NCI-H146 treated with DMSO at 0.1 percent for 48 hours (cell line): ENCODE results near the gene FAM167B.
"Not testable (repeated sequence)": the region's sequence is repeated elsewhere in the genome, so short reads cannot be mapped to it uniquely, and the experiment has no call there.

ENCODE experiments used
- DNase-seq: peaks from one replicate; lab custom pipeline; 2025; ENCODE audit not compliant: unreplicated experiment; lab: John Stamatoyannopoulos, UW

FAM167B gene

DNA sequence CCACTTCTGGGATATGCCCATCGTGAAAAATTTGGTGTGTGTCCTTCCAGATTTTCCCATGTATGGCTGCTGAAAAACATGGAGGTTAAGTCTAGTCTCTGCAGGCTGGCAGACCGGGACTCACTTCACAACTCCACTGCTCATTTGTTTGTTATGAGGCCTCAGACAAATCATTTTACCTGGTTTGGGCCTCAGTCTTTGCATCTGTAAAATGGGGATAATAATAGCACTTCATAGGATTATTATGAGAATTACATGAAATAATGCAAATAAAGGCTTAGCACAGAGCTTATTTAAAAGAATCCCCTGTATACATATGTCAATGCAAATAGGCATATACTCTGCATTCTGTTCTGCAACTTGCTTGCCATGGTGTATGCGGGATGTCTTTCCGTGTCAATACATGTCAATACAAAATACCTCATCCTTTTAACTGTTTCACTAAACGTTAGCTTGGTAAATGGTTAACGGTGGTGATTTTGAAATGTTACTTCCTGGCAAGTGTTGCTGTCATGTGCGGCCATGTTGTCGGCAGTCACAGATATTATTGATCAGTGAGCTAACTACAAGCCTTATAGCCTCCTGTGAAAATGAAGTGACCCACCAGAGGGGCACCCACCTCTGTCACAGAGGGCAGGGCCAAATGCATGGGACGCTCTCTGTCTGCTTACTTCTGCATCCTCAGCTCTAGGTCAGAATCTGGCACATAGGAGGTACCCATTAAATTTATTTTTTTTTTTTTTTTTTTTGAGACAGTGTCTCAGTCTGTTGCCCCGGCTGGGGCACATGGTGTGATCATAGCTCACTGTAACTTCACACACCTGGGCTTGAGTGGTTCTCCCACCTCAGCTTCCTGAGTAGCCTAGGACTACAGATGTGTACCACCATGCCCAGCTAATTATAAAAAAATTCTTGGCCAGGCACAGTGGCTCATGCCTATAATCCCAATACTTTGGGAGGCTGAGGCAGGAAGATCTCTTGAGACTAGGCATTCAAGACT, 8.3 kb downstream of the FAM167B start:
- no peak for DNase-seq

DNA sequence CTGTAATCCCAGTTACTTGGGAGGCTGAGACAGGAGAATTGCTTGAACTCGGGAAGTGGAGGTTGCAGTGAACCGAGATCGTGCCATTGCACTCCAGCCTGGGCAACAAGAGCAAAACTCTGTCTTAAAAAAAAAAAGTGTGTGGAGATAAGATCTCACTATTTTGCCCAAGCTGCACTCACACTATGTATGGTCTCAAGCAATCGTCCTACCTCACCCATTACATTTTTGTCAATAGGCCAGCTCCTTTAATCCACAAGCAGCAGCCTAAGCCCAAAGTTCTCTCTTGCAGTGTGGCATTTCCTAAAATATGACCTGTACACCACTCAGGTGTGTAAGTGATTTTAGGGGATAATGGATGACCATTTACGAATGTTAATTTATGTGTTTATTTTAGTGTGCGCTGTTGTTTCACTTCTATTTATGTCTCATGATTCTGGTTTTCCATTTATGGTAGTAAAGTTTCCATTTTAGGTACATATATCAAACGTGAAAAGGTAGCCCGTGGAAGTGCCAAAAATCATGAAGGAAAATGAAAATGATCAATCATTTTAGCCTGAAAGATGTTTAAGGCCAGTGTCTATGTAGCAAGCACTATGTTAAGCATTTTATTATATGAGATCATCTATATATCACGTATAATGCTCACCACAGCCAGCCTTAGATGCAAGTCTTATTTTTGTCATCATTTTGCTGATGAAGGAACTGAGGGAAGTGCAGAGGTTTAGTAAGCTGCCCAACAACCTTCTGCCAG, 9.6 kb downstream of the FAM167B start:
- no peak for DNase-seq

DNA sequence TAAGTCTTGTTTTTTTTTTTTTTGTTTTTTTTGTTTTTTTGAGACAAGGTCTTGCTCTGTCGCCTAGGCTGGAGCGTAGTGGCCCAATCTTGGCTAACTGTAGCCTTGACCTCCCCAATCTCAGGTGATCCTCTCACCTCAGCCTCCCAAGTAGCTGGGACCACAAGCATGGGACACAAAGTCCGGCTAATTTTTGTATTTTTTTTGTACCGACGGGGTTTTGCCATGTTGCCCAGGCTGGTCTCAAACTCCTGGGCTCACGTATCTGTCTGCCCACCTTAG, 10.1 kb downstream of the FAM167B start:
- DNase-seq, result no peak

DNA sequence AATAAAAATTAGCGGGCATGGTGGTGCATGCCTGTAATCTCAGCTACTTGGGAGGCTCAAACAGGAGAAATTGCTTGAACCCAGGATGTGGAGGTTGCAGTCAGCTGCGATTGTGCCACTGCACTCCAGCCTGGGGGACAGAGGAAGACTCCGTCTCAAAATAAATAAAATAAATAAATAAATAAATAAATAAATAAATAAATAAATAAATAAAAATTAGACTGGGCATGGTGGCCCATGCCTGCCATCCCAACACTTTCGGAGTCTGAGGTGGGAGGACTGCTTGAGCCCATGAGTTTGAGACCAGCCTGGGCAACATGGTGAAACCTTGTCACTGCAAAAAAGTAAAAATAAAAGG, 16.2 kb downstream of the FAM167B start:
- not testable (repeated sequence) for DNase-seq

DNA sequence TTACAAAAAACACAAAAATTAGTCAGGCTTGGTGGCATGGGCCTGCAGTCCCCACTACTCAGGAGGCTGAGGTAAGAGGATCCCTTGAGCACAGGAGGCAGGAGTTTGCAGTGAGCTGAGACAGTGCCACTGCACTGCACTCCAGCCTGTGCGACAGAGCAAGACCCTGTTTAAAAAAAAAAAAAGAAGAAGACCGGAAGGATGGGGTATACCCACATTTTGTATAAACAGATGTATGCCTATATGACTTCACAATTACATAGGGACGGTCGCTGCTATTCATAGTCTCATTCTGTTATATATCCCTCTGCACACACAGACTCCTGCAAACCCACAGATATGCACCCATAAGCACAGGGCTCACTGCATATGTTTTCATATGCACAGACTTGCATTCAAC, 16.7 kb downstream of the FAM167B start:
- DNase-seq, result no peak

DNA sequence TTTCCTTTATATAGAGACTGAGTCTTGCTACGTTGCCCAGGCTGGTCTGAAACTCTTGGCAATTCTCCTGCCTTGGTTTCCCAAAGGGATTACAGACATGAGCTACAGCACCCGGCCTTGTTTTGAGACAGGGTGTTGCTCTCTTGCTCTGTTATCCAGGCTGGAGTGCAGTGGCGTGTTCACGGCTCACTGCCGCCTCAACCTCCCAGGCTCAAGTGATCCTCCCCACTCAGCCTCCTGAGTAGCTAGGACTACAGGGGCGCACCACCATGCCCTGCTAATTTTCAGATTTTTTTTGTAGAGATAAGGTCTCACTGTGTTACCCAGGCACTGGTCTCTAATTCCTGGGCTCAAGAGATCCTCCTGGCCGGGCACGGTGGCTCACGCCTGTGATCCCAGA, 18.8 kb downstream of the FAM167B start:
- no peak for DNase-seq

DNA sequence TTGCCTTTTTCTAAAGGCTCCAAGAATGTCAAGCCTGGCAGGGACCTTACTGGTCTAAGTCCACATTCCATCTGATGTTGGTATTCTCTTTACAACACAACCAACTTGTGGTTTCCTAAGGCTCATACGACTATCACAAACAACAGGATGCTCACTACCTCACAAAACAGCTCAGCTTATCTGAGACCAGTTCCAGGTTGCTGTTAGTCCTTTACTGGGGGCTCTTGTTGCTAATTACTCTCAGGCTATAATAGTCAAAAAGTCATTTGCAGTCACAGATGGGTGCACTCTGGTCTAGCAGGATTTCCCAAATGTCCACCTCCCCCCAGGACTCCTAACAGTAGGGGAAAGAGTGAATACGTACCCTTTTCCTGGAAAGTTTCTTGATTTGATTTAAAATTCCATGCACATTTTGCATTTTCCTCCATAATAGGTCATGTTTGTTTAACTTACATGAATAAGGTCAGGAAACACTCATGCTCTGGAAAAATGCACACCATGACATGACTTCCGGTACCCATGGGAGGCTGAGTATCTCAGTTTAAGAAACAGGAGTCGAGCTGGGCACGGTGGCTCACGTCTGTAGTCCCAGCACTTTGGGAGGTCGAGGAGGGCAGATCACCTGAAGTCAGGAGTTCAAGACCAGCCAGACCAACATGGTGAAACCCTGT, 20.0 kb downstream of the FAM167B start:
- no peak for DNase-seq

DNA sequence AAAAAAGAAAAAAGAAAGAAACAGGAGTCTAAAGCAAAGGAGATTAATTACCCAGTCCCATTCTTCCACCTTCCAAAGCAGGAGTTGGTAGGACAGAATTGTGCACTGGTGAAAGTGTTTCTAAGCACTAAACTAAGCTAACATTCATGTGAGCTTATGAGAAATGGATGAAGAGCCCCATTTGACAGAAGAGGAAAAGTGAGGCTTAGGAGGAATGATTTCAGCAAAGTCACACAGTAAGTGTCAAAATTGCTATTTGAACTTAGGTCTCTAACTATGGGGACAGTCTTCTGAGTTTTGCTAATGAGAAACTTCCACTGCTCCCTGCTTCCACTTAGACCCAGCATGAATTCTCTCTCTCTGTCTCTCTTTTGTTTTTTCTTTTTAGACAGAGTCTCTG, 22.7 kb downstream of the FAM167B start:
- no peak for DNase-seq

DNA sequence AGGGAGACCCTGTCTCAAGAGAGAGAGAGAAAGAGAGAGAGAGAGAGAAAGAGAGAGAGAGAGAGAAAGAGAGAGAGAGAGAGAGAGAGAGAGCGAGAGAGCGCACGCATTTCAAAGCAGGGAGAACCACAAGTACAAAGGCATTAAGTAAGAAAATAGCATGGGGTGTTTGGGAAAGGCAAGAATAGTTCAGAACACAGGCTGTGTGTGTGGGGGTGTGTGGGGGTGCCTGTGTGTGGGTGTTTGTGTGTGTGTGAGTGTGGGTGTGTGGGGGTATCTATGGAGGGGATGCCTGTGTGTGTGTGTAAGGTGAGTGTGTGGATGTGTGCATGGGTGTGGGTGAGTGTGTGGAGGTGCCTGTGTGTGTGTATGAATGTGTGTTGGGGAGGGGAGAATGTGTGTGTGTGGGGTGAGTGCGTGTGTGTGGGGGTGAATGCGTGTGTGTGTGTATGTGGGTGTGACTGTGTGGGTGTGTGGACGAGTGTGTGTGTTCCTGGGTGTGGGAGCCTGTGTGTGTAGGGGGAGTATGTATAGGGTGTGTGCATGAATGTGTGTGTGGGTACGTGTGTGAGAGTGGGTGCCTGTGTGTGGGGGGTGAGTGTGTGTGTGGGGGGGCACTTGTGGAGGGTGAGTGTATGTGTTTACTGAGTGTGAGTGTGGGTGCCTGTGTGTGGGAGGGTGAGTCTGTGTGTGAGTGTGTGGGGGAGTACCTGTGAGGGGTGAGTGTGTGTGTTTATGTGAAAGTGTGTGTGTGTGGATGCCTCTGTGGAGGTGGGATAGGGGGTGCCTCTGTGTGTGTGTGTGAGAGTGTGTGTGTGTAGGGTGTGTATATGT, 25.8 kb downstream of the FAM167B start:
- DNase-seq, result no peak

DNA sequence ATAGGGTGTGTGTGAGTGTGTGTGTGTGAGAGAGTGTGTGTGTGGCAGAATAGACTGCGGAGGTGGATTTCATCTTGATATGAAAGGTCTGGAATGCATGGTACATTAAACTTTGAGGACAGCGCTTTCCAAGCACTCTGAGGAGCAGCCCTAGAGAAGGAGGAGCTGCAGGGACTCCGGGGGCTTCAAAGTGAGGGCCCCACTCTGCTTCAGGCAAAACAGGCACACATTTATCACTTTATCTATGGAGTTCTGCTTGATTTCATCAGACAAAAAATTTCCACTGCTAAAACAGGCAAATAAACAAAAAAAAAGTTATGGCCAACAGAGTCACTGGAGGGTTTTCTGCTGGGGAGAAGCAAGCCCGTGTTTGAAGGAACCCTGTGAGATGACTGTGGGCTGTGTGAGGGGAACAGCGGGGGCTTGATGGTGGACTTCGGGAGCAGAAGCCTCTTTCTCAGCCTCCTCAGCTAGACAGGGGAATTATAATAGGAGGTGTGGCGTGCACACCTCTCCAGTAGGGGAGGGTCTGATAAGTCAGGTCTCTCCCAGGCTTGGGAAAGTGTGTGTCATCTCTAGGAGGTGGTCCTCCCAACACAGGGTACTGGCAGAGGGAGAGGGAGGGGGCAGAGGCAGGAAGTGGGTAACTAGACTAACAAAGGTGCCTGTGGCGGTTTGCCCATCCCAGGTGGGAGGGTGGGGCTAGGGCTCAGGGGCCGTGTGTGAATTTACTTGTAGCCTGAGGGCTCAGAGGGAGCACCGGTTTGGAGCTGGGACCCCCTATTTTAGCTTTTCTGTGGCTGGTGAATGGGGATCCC, 26.6 kb downstream of the FAM167B start:
- peak; percentile 80 for DNase-seq

DNA sequence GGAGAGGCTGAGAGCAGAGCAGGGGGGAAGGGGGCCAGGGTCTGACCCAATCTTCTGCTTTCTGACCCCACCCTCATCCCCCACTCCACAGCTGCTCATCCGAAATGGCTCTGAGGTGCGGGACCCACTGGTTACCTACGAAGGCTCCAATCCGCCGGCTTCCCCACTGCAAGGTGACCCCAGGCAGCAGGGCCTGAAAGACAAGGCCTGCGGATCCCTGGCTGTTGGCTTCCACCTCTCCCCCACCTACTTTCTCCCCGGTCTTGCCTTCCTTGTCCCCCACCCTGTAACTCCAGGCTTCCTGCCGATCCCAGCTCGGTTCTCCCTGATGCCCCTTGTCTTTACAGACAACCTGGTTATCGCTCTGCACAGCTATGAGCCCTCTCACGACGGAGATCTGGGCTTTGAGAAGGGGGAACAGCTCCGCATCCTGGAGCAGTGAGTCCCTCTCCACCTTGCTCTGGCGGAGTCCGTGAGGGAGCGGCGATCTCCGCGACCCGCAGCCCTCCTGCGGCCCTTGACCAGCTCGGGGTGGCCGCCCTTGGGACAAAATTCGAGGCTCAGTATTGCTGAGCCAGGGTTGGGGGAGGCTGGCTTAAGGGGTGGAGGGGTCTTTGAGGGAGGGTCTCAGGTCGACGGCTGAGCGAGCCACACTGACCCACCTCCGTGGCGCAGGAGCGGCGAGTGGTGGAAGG, 27.8 kb downstream of the FAM167B start:
- no peak for DNase-seq

DNA sequence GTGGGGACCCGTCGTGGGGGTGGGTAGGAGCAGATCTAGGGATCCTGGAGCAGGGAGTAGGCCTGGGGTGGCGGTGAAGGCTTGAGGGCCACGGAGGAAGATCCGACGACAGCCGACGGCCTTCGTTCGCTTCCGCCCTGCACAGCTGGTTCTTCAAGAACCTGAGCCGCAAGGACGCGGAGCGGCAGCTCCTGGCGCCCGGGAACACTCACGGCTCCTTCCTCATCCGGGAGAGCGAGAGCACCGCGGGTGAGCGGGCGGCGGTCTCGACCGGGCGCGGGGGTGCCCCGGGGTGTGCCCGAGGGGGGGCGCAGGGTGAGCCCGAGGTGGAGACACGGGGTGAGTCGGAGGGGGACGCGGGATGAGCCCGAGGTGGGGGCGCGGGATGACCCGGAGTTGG, 28.4 kb downstream of the FAM167B start:
- no peak for DNase-seq

DNA sequence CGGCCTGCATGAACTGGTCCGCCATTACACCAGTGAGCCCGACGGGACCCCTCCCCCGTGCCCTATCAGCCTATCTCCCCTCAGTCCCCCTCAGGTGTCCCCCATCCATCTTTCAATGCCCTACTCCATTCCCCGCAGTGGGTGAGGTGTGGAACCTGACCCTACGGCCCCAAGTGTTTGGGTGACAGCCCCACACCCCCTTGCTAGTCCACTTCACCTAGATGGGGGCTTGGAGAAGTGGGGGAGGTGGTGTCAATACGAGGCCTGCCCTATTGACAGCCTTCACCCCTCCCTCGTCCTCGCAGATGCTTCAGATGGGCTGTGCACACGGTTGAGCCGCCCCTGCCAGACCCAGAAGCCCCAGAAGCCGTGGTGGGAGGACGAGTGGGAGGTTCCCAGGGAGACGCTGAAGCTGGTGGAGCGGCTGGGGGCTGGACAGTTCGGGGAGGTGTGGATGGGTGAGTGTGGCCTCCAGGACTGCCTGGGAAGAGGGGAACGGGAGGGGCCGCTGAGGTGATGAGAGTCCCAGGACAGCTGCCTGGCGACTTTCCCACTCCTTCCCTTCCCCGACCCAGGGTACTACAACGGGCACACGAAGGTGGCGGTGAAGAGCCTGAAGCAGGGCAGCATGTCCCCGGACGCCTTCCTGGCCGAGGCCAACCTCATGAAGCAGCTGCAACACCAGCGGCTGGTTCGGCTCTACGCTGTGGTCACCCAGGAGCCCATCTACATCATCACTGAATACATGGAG, 29.2 kb downstream of the FAM167B start:
- DNase-seq, result no peak

DNA sequence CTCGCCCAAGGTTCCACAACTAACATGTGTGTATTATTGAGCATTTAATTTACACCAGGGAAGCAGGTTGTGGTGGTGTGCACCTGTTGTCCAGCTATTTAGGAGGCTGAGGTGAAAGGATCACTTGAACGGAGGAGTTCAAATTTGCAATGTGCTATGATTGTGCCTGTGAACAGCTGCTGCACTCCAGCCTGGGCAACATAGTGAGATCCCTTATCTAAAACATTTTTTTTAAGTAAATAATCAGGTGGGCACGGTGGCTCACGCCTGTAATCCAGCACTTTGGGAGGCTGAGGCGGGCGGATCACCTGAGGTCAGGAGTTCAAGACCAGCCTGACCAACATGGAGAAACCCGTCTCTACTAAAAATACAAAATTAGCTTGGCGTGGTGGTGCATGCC, 37.8 kb downstream of the FAM167B start:
- DNase-seq, result not testable (repeated sequence)

DNA sequence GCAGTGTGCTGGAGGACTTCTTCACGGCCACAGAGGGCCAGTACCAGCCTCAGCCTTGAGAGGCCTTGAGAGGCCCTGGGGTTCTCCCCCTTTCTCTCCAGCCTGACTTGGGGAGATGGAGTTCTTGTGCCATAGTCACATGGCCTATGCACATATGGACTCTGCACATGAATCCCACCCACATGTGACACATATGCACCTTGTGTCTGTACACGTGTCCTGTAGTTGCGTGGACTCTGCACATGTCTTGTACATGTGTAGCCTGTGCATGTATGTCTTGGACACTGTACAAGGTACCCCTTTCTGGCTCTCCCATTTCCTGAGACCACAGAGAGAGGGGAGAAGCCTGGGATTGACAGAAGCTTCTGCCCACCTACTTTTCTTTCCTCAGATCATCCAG, 38.6 kb downstream of the FAM167B start:
- no peak for DNase-seq

DNA sequence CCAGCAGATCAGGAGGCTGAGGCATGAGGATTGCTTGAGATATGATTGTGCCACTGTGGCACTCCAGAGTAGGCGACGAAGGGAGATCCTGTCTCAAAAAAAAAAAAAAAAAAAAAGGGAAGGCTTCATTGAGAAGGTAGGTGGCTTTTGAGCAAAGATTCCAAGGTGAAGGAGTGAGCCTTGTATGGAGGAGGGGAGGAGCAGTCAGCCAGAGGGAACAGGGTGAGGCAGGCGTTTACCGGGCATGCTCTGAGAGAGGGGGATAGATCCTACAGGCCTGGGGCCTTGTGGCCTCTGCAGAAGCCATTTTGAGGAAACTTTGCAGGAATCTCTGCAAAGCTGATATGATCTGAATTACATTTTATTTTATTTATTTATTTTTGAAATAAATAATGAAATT, 39.7 kb downstream of the FAM167B start:
- DNase-seq, result no peak

DNA sequence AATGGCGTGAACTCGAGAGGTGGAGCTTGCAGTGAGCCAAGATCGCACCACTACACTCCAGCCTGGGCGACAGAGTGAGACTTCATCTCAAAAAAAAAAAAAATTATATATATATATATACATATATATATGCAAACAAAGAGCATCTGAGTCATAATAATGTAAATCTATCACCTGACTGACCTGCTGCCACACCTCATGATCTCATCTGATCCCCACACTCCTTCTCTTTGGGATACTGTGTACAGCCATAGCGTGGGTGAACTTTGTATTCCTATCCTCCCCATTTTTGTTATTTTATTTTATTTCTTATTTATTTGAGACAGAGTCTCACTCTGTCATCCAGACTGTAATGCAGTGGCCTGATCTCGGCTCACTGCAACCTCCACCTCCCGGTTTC, 42.2 kb downstream of the FAM167B start:
- DNase-seq, result no peak

DNA sequence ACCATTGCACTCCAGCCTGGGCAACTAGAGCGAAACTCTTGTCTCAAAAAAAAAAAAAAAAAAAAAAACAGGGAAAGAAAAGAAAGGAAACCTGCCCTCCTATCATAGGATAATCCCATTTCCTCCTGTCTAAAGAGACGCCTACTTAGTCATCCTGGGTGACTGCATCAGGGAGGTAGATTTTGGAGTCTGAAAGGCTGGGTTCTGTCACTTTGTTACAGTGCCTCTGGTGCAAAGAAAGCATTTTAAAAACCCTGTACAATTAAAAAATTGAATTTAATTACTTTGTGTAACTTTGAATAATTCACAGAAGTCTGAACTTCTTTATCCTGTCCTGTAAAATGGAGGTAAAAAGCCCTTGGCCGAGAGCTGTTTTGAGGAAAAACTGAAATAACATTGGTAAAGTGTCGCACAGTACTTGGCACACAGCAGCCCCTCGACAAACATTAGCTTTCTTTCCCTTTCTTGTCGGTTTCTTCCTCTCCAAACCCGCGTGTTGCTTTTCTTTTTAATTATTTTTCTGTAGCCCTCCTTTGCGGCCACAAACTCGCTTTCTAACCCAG, 44.2 kb downstream of the FAM167B start:
- no peak for DNase-seq
